Hepatic stellate cell (primary cell): ENCODE data around the gene LRRC36.
"Not testable (repeated sequence)": the region's sequence is repeated elsewhere in the genome, so short reads cannot be mapped to it uniquely, and the experiment has no call there.

Experiments used
- DNase-seq: peaks from one replicate; pipeline ENCODE4 v3.0.0; 2011; ENCODE audit warnings: low spot score

The LRRC36 gene

GRCh38 chr16:67342616-67343015 is 16.0 kb downstream of the LRRC36 start:
- DNase-seq = no peak

- DNase-seq = no peak
These were observed 18.8 kb downstream of the LRRC36 start for GRCh38 chr16:67345401-67345800.

GRCh38 chr16:67346341-67346740 is 19.7 kb downstream of the LRRC36 start:
- DNase-seq = no peak

GRCh38 chr16:67349172-67349571 is 22.6 kb downstream of the LRRC36 start:
- DNase-seq = no peak

GRCh38 chr16:67350324-67350723 is 23.7 kb downstream of the LRRC36 start:
- no peak for DNase-seq

- not testable (repeated sequence) for DNase-seq
These were observed 25.8 kb downstream of the LRRC36 start for GRCh38 chr16:67352463-67352862.

- DNase-seq = no peak
These were observed 29.8 kb downstream of the LRRC36 start for GRCh38 chr16:67356396-67356795.

GRCh38 chr16:67357561-67357960 is 30.9 kb downstream of the LRRC36 start:
- DNase-seq = no peak

GRCh38 chr16:67359540-67360269 is 33.1 kb downstream of the LRRC36 start:
- not testable (repeated sequence) for DNase-seq

GRCh38 chr16:67361038-67361437 is 34.4 kb downstream of the LRRC36 start:
- DNase-seq = no peak

- DNase-seq = no peak
These were observed 38.1 kb downstream of the LRRC36 start for GRCh38 chr16:67364600-67365235.

GRCh38 chr16:67370661-67371060 is 44.0 kb downstream of the LRRC36 start:
- DNase-seq = no peak

GRCh38 chr16:67372664-67373063 is 46.0 kb downstream of the LRRC36 start:
- no peak for DNase-seq

GRCh38 chr16:67376012-67376411 is 49.4 kb downstream of the LRRC36 start:
- not testable (repeated sequence) for DNase-seq

GRCh38 chr16:67378642-67379041 is 52.0 kb downstream of the LRRC36 start:
- DNase-seq = no peak

- no peak for DNase-seq
These were observed 56.7 kb downstream of the LRRC36 start for GRCh38 chr16:67383284-67383683.

- no peak for DNase-seq
These were observed 58.3 kb downstream of the LRRC36 start for GRCh38 chr16:67384778-67385510.

GRCh38 chr16:67386861-67387455 is 60.3 kb downstream of the LRRC36 start:
- no peak for DNase-seq

GRCh38 chr16:67387479-67388079 is 61.0 kb downstream of the LRRC36 start:
- DNase-seq = no peak

GRCh38 chr16:67388191-67388590 is 61.6 kb downstream of the LRRC36 start:
- DNase-seq = no peak

- DNase-seq = no peak
These were observed 62.0 kb downstream of the LRRC36 start for GRCh38 chr16:67388591-67388990.
